Left lung (tissue), 10 donors: ENCODE measurements around the gene DLAT. TPM values are rescaled to one million over a fixed set of nuclear protein-coding genes. Genes with fewer than 3 reads are reported as not detected.

Experiments used
- ATAC-seq: fragments of 200-7000 bp; cut with Tn5 transposase; one replicate; pipeline ENCODE4 v1.9.1; 2020; ENCODE audit warnings: moderate library complexity
- DNase-seq, 4 donors: peaks; one replicate each; pipeline ENCODE4 v3.0.0-alpha.2; 2013 to 2020
- H3K27ac ChIP-seq, 2 donors: fragments of 200-600 bp; sonication (generic) in 1 of 2; one replicate each; pipeline versions ENCODE4 v1.5.0 to v1.8.0; 2020 to 2021
- H3K27me3 ChIP-seq, 2 donors: fragments of 200-600 bp; sonication (generic) in 1 of 2; one replicate each; pipeline versions ENCODE4 v1.5.0 to v1.8.0; 2020 to 2021
- H3K36me3 ChIP-seq, 2 donors: fragments of 200-600 bp; sonication (generic) in 1 of 2; one replicate each; pipeline versions ENCODE4 v1.5.0 to v1.8.0; 2020 to 2021
- H3K4me1 ChIP-seq, 2 donors: fragments of 200-600 bp; one replicate each; pipeline ENCODE4 v1.8.0; 2021
- H3K4me3 ChIP-seq, 2 donors: fragments of 200-600 bp; sonication (generic) in 1 of 2; one replicate each; pipeline versions ENCODE4 v1.5.0 to v1.8.0; 2020 to 2021; ENCODE audit warnings: mild to moderate bottlenecking in 1 of 2
- H3K9me3 ChIP-seq, 2 donors: fragments of 200-600 bp; sonication (generic) in 1 of 2; one replicate each; pipeline versions ENCODE4 v1.5.0 to v1.8.0; 2020 to 2021
- intact Hi-C, 2 donors: fragments of 100-400 bp; cut with DNase I; formaldehyde crosslinking; loops; one replicate each; pipeline versions ENCODE4 v1.11.2 to v1.14.2; 2022
- polyA plus RNA-seq, 6 donors: library from polyadenylated mRNA; unstranded; fragments of 120-200 nt; gene quantifications; one replicate each; pipeline ENCODE4 v1.2.1, GENCODE V29; 2013; ENCODE audit not compliant: insufficient read length in 6 of 6
- total RNA-seq, 2 donors: library from RNA; stranded (reverse); fragmentation: NEBNext Ultra II Directional; extraction: Animal tissue kit (Norgen Biotek cat#: 25700); gene quantifications; one replicate each; pipeline ENCODE4 v1.2.1, GENCODE V29; 2021
- TF ChIP-seq, protein P1 (sequence below), 2 donors: fragments of 200-600 bp; sonication (generic) in 1 of 2; IDR thresholded peaks; one replicate each; pipeline versions ENCODE4 v1.5.0 to v1.8.0; 2021; ENCODE audit warnings: antibody characterized with exemption in 2 of 2
- donor health status: DM: no; HTN: yes; CAD: no.
- donor health status: DM: no; HTN: no; CAD: no.

DLAT gene
- total and polyA plus RNA-seq, 8 donors = 29.8 to 40.1 (median 33.8) TPM

DNA sequence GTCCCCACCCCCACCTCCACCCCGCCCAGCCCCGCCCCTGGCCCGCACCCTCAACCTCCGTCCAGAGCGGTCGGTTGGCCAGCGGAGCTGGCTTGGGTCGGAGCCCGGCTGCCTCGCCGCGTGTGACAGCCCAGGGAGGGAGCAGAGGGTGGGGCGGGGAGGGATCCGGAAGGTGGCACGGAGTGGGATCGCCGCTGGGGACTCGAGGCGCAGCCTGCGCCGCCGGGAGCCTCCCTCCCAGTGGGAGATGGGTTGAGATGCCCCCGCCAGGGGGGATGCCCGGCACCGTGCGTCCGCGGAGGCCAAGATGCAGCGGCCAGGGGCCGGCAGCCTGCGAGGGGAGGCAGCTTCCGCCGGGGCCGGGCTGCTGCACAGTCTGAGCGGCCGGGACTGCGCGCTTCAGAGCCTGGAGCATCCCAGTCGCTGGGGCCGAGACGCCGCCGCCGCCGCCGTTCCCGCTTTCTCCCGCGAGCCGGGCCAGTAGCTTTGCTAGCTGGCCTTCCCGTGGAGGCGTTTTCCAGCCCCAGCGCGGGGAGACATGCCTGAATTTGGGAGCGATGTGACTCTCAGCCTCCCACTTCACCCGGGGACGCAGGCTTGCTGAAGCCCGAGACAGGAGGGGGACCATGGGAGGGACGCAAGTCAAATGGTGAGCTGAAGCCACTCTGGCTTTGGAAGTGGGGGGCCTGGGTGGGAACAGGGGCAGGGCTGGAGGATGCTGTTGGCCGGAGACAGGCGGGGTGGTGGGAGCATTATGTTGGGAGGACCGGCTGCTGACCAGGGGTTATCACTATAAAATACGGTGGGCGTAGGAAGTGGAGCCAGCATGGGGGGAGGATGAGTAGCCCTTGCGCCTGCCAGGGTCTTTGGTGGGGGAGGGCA is 47.8 kb upstream of the DLAT start:
- H3K27me3 ChIP-seq = peaks cover 0 to 24% of the 10 kb centered on the region in 2 donors
- H3K4me1 ChIP-seq = peaks cover 0 to 22% of the 10 kb centered on the region in 2 donors
- ATAC-seq (peak; percentile 74), DNase-seq (peak; percentile 36 to 88 (median 60))
- H3K9me3 ChIP-seq = no peaks in the 10 kb centered on the region
- peak overlapping the region; percentile 48 to 52 for H3K4me3 ChIP-seq
- TF ChIP-seq, protein P1, sequence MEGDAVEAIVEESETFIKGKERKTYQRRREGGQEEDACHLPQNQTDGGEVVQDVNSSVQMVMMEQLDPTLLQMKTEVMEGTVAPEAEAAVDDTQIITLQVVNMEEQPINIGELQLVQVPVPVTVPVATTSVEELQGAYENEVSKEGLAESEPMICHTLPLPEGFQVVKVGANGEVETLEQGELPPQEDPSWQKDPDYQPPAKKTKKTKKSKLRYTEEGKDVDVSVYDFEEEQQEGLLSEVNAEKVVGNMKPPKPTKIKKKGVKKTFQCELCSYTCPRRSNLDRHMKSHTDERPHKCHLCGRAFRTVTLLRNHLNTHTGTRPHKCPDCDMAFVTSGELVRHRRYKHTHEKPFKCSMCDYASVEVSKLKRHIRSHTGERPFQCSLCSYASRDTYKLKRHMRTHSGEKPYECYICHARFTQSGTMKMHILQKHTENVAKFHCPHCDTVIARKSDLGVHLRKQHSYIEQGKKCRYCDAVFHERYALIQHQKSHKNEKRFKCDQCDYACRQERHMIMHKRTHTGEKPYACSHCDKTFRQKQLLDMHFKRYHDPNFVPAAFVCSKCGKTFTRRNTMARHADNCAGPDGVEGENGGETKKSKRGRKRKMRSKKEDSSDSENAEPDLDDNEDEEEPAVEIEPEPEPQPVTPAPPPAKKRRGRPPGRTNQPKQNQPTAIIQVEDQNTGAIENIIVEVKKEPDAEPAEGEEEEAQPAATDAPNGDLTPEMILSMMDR (IDR thresholded peaks at IDR 0.05) = no peak
- H3K36me3 ChIP-seq = no peaks in the 10 kb centered on the region
- H3K27ac ChIP-seq = peak overlapping the region; percentile 38 to 73
- intact Hi-C loops = loop anchor here in 1 of 2 donors (5.0 kb wide), 1 partner anchor 40 kb away; the partner anchor contains the start of gene DIXDC1

DNA sequence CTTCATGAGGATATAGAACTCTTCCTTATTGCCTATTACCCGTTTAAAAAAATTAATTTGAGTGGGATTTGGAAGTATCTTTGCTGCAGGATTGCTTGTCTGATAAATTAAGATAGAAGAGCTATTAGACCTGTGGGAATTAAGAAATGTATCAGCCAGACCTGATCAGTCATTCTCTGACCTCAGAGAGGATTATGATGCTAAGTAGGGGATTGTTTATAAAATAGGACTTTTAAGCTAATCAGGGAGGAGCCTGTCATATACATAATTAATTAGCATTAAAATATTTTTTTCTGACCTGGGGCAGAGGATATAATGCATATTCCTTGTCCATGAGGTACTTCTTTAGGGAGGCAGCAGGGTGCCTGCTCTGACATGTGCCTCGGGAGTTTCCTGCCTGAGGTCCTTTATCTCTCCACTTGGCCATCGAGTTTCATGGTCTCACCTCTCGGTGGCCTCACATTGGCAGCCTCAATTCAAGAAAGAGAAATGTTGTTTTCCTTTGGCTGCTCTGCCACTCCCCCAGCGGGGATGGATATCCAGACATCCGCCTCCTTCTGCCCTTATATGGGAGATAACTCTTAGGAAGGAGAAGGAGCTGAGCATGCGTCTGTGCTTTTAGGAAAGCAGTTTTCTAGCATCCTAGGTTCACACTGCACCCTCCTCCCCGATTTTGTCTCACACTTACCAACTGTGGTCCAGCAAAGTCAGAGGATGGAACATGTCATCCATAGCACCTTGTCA is 47.0 kb upstream of the DLAT start:
- Histone ChIP-seq H3K9me3 (no peaks in the 10 kb centered on the region), H3K4me1 (peaks cover 0 to 25% of the 10 kb centered on the region in 2 donors), H3K4me3 (peak overlapping the region; percentile 48 to 52), H3K27ac (peak overlapping the region in 1 of 2 donors; percentile 73), H3K36me3 (no peaks in the 10 kb centered on the region), H3K27me3 (peaks cover 0 to 24% of the 10 kb centered on the region in 2 donors)
- no peak for ATAC-seq
- TF ChIP-seq, protein P1 (IDR thresholded peaks at IDR 0.05) = no peak
- peak in 3 of 4 donors; percentile 35 to 75 (median 49) for DNase-seq
- intact Hi-C loops = loop anchor here in 1 of 2 donors (5.0 kb wide), 1 partner anchor 41 kb away; the partner anchor contains the start of gene DIXDC1

DNA sequence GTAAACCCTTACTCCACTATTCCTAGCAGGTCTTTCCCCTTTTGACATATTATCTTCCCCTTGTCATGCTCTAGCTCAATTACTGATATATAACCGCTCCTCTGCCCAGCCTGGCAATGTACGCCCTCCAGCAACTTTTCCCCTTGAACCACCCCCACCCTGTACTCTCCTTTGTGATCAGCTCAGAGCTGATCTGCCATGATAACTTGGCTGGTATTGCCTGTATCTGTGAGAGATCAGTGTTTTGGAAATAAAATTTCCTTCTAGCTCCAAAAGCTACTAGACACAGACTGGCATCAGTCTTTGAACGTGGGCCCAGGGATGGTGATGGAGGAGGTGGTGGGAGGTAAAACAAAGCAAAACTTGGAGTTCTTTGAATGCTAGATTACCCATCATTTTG is 45.1 kb upstream of the DLAT start:
- ATAC-seq = no peak
- peaks cover 0 to 25% of the 10 kb centered on the region in 2 donors for H3K4me1 ChIP-seq
- H3K27ac ChIP-seq = no peak overlapping the region
- H3K4me3 ChIP-seq = no peak overlapping the region
- intact Hi-C loops = no loop called here
- DNase-seq = no peak
- TF ChIP-seq, protein P1 (IDR thresholded peaks at IDR 0.05) = no peak
- H3K36me3 ChIP-seq = no peaks in the 10 kb centered on the region
- no peaks in the 10 kb centered on the region for H3K9me3 ChIP-seq
- peaks cover 0 to 24% of the 10 kb centered on the region in 2 donors for H3K27me3 ChIP-seq

DNA sequence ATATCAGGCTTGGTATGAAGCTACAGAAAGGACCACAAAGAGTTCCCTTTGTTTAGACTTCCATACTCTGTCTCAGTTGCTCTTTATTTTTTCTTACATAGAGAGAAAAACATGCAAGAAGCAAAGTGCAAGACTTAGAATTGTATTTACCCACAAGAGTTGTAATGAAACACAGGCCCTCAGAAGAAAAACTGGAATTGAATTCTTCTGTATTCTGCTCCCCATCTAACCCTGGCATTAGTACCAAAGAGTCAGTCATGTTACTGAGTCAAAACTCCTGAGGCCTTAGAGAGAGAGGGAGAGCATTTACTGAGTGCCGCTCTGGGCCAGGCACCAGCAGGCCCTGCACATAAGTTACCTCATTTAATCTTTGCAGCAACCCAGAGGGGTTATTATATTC is 43.9 kb upstream of the DLAT start:
- Histone ChIP-seq H3K4me3 (no peak overlapping the region), H3K4me1 (peaks cover 0 to 25% of the 10 kb centered on the region in 2 donors), H3K27me3 (peaks cover 0 to 24% of the 10 kb centered on the region in 2 donors), H3K9me3 (no peaks in the 10 kb centered on the region), H3K27ac (peak overlapping the region in 1 of 2 donors; percentile 53), H3K36me3 (no peaks in the 10 kb centered on the region)
- intact Hi-C loops = no loop called here
- ATAC-seq (no peak), DNase-seq (no peak)
- TF ChIP-seq, protein P1 (IDR thresholded peaks at IDR 0.05) = no peak
